ENCODE results near the gene C1orf210. TPM values are rescaled to one million over a fixed set of nuclear protein-coding genes. Genes with fewer than 3 reads are reported as not detected.

C1orf210 gene
- polyA plus RNA-seq, 2 of the 4 experiments (the other 2 are of a cell fraction) = not detected

DNA sequence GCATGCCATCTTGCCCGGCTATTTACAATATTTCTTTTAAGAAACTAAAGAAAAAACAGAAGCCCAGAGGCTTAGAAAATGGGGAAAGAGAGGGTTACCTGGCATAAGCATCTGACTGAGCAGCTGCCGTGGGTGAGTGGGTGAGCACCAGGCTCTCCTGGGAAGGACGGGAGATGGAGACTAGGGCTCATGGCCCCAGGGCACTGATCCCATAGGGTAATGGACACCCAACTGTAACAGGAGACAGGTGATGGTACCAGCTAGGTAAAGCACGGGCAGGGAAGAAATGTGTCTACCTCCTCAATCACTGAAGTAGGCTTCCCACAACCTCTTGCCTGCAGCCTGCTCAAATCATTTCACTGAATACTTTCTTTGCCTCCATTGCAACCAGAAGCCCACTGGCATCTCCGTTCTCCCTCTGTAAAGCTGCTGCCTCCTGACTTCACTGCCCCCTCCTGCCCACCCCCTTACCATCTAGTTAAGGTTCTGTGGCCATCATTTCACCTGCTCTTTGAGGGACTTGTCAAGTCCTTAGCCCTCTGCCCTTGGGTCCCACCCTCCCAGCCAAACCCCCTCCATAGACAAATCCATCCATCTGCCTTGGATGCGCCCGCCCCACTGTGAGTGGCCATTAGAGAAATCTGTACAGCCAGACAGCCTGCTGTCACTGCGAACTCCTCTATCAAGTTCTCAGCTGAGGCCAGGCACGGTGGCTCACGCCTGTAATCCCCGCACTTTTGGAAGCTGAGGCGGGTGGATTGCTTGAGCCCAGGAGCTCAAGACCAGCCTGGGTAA is 9.4 kb downstream of the C1orf210 start:
- no peaks in the 10 kb centered on the region for H3K4me1 ChIP-seq
- ChIA-PET POLR2A (no interaction called here), CTCF (no interaction called here)
- H3K27ac ChIP-seq = no peak overlapping the region
- H3K4me3 ChIP-seq = no peak overlapping the region
- FAIRE-seq = no peak
- WGBS (ENCODE audit: missing lambda C conversion rate) = 62% methylated on average over 10 of the region's 12 CpGs
- DNase-seq (ENCODE audit: low read depth in 1 of 2, low spot score in 1 of 2) = no peak
- H3K4me2 ChIP-seq = no peak overlapping the region
- no peak for ATAC-seq
- no peaks in the 10 kb centered on the region for H3K9me3 ChIP-seq
- TF ChIP-seq FOSL2 (IDR thresholded peaks at IDR 0.05) = no peak
- TF ChIP-seq FOSL2 (CRISPR knock-in tag; IDR thresholded peaks at IDR 0.05) = no peak
- TF ChIP-seq HDAC2 (IDR thresholded peaks at IDR 0.05) = no peak
- no peak for TF ChIP-seq KDM1A (IDR thresholded peaks at IDR 0.05; ENCODE audit: low read depth)
- no peak for TF ChIP-seq HOXB13 (CRISPR knock-in tag; IDR thresholded peaks at IDR 0.05; ENCODE audit: low read depth)
- TF ChIP-seq JUNB (IDR thresholded peaks at IDR 0.05) = no peak
- TF ChIP-seq ZFP36 (IDR thresholded peaks at IDR 0.05; ENCODE audit: borderline replicate concordance, partially characterized antibody) = no peak
- TF ChIP-seq BHLHE40 (IDR thresholded peaks at IDR 0.05; ENCODE audit: low read depth, low read length) = no peak
- TF ChIP-seq, protein P1, sequence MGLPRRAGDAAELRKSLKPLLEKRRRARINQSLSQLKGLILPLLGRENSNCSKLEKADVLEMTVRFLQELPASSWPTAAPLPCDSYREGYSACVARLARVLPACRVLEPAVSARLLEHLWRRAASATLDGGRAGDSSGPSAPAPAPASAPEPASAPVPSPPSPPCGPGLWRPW (IDR thresholded peaks at IDR 0.05) = no peak
- TF ChIP-seq ZSCAN20 (CRISPR knock-in tag; IDR thresholded peaks at IDR 0.05) = no peak
- TF ChIP-seq EP300 (IDR thresholded peaks at IDR 0.05) = no peak
- no peak for TF ChIP-seq MAZ (IDR thresholded peaks at IDR 0.05; ENCODE audit: borderline replicate concordance, low read depth, low read length)
- no peak for TF ChIP-seq ZNF302 (CRISPR knock-in tag; IDR thresholded peaks at IDR 0.05)
- TF ChIP-seq PHF8 (IDR thresholded peaks at IDR 0.05; ENCODE audit: borderline replicate concordance, low read depth) = no peak
- TF ChIP-seq EHMT2 (IDR thresholded peaks at IDR 0.05; ENCODE audit: low read depth) = no peak

DNA sequence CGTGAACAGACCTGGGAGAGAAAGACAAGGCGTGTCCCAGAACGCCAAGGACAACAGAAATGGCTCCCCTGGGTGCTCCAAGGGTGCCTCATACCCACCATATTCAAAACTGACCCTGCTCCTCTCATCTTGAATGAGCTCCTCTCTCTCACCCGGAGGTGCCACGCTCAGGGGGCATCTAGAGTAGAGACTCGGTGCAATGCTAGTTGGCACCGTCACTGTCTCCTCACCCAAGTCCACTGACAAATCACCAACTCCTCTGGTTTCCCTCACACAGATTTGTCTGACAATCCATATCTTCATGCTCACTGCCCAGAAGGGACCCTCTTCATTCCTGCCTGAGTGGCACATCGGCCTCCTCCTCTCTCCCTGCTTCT is 10.6 kb downstream of the C1orf210 start:
- TF ChIP-seq JUN (IDR thresholded peaks at IDR 0.05) (no peak), EHMT2 (IDR thresholded peaks at IDR 0.05; ENCODE audit: low read depth) (no peak), MAFK (IDR thresholded peaks at IDR 0.05; ENCODE audit: partially characterized antibody) (no peak)
- POLR2A ChIA-PET = no interaction called here
- WGBS (ENCODE audit: missing lambda C conversion rate) = 81% methylated on average over 8 of the region's 8 CpGs
- Histone ChIP-seq H3K4me2 (no peak overlapping the region), H3K4me1 (no peaks in the 10 kb centered on the region), H3K9me3 (no peaks in the 10 kb centered on the region), H3K27ac (no peak overlapping the region), H3K4me3 (no peak overlapping the region)
- CTCF ChIA-PET = no interaction called here
- ATAC-seq = no peak
- DNase-seq (ENCODE audit: low read depth in 1 of 2, low spot score in 1 of 2) = no peak
- FAIRE-seq = no peak

DNA sequence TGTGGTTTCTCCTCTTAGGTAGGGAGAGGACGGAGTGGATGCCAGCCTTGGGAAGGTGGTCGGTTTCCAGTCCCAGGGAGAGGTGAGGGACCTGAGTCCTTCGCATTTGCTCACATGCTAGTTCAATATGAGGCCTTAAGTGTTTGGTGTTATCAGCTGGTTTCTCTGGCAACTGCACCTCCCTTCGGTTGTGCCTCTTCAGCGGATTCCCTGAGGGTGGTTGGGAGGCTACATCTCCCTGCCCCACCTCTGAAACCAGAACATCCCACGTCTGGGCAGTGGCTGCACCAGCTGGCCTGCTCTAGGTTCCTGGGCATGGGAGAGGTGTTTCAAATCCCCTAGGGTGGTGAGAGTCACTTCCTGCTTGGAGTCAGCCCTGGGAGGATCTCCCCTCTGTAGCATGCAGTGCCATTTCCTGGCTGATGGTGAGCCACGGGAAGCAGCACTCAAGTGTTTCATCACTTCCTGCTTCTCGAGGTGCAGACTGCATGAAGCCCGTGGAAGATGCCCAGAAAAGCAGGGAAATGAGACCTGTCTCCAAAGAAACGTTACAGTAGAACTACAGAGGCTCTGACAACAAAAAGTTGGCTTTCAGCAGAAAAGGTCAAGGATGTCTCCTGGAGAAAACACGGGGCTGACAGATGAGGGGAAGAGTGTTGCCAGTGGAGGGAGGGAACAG is 11.1 kb downstream of the C1orf210 start:
- 53% methylated on average over 8 of the region's 11 CpGs for WGBS (ENCODE audit: missing lambda C conversion rate)
- no peak for TF ChIP-seq POLR2AphosphoS2 (conservative IDR thresholded peaks at IDR 0.05; ENCODE audit: low read length)
- TF ChIP-seq HEYL (CRISPR knock-in tag; IDR thresholded peaks at IDR 0.05) = no peak
- no peak for TF ChIP-seq RNF2 (IDR thresholded peaks at IDR 0.05; ENCODE audit: borderline replicate concordance, low read depth)
- TF ChIP-seq POLR2A (IDR thresholded peaks at IDR 0.05; ENCODE audit: low read length) = no peak
- ATAC-seq (peak in 1 of 2 experiments; percentile 46; a peak in 2 of 6 replicates), FAIRE-seq (no peak), DNase-seq (ENCODE audit: low read depth in 1 of 2, low spot score in 1 of 2) (peak in 1 of 2 experiments; percentile 17)
- Histone ChIP-seq H3K27ac (no peak overlapping the region), H3K4me2 (no peak overlapping the region), H3K9me3 (no peaks in the 10 kb centered on the region), H3K4me3 (no peak overlapping the region), H3K4me1 (no peaks in the 10 kb centered on the region)
- POLR2A ChIA-PET = no interaction called here
- CTCF ChIA-PET = no interaction called here

DNA sequence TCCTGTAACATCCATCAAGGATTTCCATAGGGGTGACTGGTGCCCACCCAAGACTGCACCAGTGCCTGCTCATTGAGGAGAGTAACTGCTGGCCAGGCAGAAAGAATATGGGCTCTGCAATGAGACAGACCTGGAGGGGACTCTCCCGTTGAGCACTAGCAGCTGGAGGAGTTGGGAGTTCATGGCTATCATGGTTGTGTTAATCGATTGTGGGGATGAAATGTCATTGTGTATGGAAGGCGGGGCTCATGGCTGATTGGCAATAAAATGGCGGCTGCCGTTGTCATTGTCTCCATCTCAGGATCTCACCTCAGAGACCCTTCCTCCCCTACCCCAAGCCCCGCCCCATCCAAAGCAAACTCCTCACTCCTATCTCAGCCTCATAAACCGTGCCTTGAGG is 11.7 kb downstream of the C1orf210 start:
- CTCF ChIA-PET = no interaction called here
- FAIRE-seq = no peak

More for the DNA sequence above, 11.7 kb downstream of the C1orf210 start:
- no peak overlapping the region for H3K4me2 ChIP-seq
- no peak overlapping the region for H3K4me3 ChIP-seq
- no peak overlapping the region for H3K27ac ChIP-seq
- WGBS (ENCODE audit: missing lambda C conversion rate) = 94% methylated on average over 5 of the region's 7 CpGs
- POLR2A ChIA-PET = no interaction called here
- H3K4me1 ChIP-seq = no peaks in the 10 kb centered on the region
- H3K9me3 ChIP-seq = no peaks in the 10 kb centered on the region
- no peak for TF ChIP-seq PHF8 (IDR thresholded peaks at IDR 0.05; ENCODE audit: borderline replicate concordance, low read depth)
- TF ChIP-seq BHLHE40 (IDR thresholded peaks at IDR 0.05; ENCODE audit: low read depth, low read length) = no peak
- no peak for TF ChIP-seq JUNB (IDR thresholded peaks at IDR 0.05)
- TF ChIP-seq HOXA7 (CRISPR knock-in tag; IDR thresholded peaks at IDR 0.05) = no peak
- TF ChIP-seq CBX8 (IDR thresholded peaks at IDR 0.05) = no peak
- TF ChIP-seq RNF2 (IDR thresholded peaks at IDR 0.05; ENCODE audit: borderline replicate concordance, low read depth) = no peak
- TF ChIP-seq, protein P2, sequence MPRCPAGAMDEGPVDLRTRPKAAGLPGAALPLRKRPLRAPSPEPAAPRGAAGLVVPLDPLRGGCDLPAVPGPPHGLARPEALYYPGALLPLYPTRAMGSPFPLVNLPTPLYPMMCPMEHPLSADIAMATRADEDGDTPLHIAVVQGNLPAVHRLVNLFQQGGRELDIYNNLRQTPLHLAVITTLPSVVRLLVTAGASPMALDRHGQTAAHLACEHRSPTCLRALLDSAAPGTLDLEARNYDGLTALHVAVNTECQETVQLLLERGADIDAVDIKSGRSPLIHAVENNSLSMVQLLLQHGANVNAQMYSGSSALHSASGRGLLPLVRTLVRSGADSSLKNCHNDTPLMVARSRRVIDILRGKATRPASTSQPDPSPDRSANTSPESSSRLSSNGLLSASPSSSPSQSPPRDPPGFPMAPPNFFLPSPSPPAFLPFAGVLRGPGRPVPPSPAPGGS (IDR thresholded peaks at IDR 0.05) = no peak
- no peak for TF ChIP-seq ZNF302 (CRISPR knock-in tag; IDR thresholded peaks at IDR 0.05)
- TF ChIP-seq NPAS2 (CRISPR knock-in tag; IDR thresholded peaks at IDR 0.05; ENCODE audit: borderline replicate concordance) = no peak
- no peak for TF ChIP-seq EP300 (IDR thresholded peaks at IDR 0.05)
- no peak for TF ChIP-seq SMC3 (IDR thresholded peaks at IDR 0.05)
- TF ChIP-seq CBX2 (IDR thresholded peaks at IDR 0.05; ENCODE audit: borderline replicate concordance, low read depth) = no peak
- TF ChIP-seq POLR2A (IDR thresholded peaks at IDR 0.05; ENCODE audit: low read length) = no peak
- no peak for DNase-seq (ENCODE audit: low read depth in 1 of 2, low spot score in 1 of 2)
- no peak for ATAC-seq
